HG02938 (cell line): ENCODE measurements around the gene NUDT19.
"Not testable (repeated sequence)": the region's sequence is repeated elsewhere in the genome, so short reads cannot be mapped to it uniquely, and the experiment has no call there.

Source experiments
- ATAC-seq: cut with Tn5 transposase; IDR thresholded peaks from one replicate; pipeline ENCODE4 v1.9.1; 2021; ENCODE audit warnings: mild to moderate bottlenecking, moderate library complexity; ENCODE audit not compliant: unreplicated experiment

NUDT19 gene

DNA sequence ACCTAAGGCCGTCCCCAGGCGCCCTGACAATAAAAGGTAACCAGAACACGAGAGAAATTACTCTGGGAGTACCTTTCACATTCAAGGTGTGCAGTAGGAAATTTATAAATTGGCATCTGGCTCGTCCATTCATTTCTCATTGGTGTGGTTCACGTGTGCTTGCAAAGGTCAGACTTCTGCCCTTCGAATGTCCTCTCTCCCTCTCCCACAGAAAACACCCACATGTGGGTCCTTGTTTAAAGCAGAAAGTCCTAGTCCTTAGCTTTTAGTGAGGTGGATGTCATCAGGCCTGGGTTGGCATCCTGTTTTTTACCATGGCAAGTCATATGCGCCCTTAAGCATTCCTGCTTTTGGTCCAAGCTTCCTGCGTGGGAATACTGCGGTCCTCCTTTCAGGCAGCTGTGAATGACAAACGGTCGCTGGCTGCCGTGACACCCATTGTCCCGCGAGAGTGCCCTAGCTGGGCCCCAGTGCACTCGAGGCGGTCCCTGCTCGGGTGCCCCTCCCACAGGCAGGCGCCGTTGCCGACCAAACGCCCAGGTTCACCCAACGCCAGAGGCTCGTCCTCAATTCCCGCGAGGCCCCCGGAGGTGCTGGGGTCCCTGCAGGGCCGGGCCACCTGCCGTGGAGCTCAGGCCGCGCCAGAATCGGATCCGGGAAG lies at the start of gene NUDT19:
Gene NUDT19 (plus strand): TSS at position 531 of the 661 bp plus-strand sequence. CDS start 140 bp downstream, outside the sequence.
- ATAC-seq: peak; percentile 80

DNA sequence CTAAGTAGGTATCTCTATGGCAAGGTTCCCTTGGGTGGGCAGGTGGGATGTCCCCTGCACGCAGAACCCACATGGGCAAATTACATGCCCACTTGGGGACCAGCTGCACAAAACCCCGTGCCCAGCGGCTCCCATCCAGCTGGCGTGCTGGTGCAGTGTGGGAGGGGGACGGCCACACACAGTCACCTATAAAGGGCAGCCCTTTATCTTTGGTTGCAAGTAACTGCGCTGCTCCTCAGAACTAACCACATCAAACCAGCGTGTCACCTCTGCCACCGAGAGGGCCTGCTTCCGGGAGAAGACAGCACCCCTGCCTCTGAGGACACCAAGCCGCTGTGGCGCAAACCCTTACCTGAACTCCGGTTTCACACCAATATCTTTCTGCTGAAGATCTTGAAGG lies 48.9 kb upstream of the NUDT19 start:
- no peak for ATAC-seq

DNA sequence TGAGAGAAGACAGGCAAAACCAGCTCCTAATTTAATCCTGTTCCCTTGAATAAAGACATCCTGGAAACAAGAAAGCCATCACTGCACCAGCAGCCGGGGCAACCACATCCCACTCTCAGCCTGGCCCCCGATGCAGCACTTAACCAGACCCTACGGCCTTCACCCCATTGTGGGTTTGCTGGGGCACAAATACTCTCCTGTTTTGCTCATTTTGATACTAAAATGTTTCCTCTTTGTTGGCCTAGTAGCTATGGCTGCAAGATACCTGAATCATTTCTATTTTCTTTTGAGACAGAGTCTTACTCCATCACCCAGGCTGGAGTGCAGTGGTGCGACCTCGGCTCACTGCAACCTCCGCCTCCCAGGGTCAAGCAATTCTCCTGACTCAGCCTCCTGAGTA lies 45.1 kb upstream of the NUDT19 start:
- ATAC-seq: no peak

DNA sequence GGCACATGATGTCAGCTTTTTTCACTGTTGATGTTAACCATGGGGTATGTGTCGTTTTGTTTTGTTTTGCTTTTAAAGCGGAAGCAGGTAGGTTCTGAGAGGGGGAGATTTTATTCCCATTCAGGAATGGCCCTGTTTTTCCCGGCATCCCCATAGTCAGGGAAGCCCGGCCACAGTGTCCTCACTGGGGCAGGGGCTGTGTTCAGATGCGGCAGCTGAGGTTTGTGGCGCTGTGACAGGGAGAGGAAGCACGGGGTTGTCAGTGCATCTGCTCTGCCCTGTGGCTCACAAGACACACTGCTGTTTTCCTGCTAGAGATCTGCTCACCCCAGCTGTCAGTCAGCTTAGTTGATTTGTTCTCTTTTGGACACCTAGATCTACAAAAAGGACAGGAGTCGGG lies 44.3 kb upstream of the NUDT19 start:
- no peak for ATAC-seq

DNA sequence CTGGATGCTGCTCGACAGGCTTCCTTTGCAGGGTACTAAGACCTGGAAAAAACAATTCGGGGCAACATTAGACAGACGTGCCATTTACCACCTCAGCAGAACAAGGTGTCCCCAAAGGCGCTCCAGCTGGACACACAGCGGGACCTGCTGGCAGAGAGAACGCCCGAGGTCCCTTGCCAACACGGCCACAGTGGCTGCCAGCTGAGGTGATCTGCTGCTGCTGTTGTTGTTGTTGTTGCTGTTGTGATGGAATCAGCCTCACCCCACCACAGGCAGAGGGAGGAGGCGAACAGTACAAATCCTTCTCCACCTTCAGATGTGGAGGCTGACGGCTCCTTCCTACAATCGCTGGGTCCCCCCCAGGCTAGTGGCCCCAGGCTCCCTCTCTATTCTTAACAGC lies 41.9 kb upstream of the NUDT19 start:
- no peak for ATAC-seq

DNA sequence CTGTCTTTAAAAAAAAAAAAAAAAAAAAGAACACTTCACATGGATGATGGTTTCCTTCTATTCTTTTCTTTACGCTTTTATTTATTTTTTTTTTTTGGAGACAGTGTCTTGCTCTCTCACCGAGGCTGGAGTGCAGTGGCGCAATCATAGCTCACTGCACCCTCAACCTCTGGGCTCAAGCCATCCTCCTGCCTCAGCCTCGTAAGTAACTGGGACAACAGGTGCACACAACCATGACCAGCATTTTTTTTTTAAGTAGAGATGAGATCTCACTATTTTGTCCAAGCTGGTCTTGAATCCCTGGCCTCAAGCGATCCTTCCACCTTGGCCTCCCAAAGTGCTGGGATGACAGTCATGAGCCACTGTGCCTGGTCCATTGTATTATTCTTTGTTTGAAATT lies 41.0 kb upstream of the NUDT19 start:
- ATAC-seq: no peak

DNA sequence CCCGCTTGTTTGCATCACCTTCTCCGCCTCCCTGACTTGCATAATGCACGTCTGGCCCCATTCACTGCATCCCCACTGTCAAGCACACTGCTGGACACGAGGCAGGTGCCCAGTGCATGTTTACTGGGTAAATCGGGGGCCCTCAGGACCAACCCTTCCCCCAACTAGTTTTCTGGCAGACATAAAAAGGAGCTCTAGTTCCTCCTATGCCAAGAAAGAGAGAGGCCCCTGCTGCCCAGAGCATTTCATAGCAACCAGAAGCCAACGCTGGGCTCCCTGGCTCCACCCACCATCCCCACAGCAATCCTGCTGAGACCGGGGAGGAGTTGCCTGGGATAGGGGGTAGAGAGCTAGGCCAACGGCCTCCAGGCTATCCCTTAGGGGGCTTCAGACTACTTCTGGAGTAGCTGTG lies 39.9 kb upstream of the NUDT19 start:
- no peak for ATAC-seq

- ATAC-seq: not testable (repeated sequence)
Observed at GRCh38 chr19:32652331-32652730, 39.3 kb upstream of the NUDT19 start.

DNA sequence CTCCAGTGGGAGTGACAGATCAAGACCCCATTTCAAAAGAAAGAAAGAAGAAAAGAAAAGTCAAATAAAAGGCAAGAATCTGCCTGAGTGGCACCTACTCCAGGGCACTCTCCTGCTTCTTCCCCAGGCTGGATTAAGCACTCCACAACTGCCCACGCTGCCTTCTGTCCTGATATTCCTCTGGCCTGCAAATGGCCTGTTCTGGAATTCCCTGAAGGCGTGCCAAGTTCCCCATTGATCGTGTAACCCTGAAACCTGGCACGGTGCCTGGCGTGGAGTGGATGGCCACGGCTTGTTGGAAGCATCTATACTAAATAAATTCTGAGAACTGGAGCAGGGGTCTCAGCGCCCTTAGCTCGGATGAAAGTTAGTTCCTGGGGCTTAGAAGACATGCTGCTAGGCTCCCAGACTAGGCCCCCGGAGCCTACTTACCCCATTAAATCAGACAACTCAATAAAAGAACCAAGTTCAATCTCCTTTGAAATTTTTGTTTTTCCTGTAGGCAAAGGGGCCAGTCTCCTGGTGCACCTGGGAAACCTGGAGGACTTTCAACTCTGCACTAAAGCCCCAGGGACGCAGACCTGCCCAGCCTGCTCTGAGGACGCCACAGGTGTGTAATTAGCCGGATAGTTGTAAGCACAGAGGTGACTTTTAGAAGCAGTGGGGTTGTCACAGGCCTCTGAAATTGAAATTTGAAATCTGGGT lies 38.6 kb upstream of the NUDT19 start:
- ATAC-seq: no peak

- no peak for ATAC-seq
Observed at GRCh38 chr19:32653599-32653915, 38.1 kb upstream of the NUDT19 start.

DNA sequence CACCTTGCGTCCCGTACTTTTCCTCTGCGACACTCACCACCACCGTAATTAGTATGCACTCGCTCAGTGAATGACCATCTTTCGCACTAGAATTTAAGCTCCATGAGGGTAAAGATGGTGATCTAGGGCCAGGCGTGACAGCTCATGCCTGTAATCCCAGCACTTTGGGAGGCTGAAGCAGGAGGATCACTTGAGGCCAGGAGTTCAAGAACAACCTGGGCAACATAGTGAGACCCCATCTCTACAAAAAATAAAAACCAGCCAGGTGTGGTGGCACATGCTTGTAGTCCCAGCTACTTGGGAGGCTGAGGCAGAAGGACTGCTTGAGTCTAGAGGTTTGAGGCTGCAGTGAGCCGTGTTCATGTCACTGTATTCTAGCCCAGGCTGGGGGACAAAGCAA lies 35.2 kb upstream of the NUDT19 start:
- ATAC-seq: not testable (repeated sequence)

DNA sequence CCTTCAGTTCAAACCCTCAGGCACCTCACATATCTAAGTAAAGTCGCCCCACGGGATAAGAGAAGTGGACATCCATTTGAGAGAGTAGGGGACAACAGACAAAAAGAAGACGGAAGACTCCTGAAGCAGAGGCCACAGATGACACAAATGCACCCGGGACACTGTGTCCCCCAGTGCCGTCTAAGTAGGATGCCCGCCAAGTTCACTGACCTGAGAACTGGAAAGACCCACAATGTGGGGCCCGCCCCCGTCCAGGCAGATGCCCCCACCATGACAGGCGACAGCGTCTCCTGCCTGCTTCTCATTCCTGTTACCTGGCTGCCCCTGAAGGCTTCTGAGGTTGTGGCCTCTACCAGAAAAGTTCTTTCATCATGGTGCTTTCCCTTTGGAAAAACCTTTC lies 33.5 kb upstream of the NUDT19 start:
- ATAC-seq: no peak

DNA sequence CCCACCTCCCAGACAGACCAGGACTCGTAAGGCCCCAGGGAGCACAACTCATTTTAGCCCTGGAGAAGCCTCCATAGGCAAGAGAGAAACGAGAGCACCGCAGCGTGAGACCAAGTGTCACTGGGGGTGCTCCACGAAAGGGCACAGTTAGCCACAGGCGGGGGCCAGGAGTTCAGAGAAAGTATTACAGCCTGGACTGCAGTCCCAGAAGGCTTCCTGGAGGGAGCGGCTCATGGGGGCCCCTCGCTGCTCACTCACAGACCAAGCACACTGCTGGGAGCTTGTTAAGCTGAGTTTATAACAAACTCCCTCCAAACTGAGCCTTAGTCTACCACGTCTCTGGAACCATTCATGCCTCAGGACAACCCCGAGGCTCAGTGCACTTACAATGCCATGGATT lies 33.1 kb upstream of the NUDT19 start:
- ATAC-seq: no peak

DNA sequence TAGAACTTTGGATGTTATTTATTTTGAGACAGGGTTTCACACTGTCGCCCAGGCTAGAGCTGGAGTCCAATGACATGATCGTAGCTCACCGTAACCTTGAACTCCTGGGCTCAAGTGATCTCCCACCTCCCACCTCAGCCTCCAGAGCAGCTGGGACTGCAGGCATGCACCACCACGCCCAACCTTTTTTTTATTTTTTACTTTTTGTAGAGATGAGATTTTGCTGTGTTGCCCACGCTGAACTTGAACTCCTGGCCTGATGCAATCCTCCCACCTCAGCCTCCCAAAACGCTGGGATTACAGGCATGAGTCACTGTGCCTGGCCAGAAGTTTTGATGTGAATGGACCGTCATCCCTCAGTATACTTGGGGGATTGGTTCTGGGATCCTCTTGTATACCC lies 30.3 kb upstream of the NUDT19 start:
- no peak for ATAC-seq

DNA sequence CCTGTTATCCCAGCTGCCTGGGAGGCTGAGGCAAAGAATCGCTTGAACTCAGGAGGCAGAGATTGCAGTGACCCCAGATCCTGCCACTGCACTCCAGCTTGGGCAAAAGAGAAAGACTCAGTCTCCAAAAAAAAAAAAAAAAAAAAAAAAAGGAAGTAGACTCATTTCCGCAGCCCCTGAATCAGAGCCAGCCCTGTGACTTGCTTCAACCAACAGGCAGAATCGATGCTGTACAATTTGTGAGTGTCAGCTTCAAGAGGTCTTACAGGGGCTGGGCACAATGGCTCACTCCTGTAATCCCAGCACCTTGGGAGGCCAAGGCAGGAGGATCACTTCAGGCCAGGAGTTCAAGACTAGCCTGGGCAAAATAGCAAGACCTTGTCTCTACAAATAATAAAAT lies 29.4 kb upstream of the NUDT19 start:
- no peak for ATAC-seq

- no peak for ATAC-seq
Observed at GRCh38 chr19:32666084-32666483, 25.5 kb upstream of the NUDT19 start.

- no peak for ATAC-seq
Observed at GRCh38 chr19:32669310-32669709, 22.3 kb upstream of the NUDT19 start.

GRCh38 chr19:32671883-32672593 lies 19.6 kb upstream of the NUDT19 start:
- no peak for ATAC-seq

GRCh38 chr19:32672841-32673240 lies 18.8 kb upstream of the NUDT19 start:
- ATAC-seq: no peak

DNA sequence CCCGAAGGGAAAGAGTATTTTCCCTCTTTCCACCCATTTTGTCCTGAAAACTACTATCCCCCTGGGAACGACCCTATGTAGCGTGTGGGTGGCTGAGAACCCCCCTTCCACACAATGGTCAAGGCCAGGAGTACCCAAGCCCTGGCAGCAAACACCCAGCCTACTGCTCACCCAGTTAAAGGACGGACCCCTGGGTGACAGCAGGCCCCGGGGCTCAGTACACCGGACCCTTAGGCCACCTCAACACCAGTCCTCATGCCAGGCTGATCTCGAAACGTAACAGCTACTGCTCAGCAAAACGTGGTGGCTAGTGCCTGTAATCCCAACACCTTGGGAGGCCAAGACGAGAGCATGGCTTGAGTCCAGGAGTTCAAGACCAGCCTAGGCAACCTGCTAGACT lies 18.0 kb upstream of the NUDT19 start:
- no peak for ATAC-seq

DNA sequence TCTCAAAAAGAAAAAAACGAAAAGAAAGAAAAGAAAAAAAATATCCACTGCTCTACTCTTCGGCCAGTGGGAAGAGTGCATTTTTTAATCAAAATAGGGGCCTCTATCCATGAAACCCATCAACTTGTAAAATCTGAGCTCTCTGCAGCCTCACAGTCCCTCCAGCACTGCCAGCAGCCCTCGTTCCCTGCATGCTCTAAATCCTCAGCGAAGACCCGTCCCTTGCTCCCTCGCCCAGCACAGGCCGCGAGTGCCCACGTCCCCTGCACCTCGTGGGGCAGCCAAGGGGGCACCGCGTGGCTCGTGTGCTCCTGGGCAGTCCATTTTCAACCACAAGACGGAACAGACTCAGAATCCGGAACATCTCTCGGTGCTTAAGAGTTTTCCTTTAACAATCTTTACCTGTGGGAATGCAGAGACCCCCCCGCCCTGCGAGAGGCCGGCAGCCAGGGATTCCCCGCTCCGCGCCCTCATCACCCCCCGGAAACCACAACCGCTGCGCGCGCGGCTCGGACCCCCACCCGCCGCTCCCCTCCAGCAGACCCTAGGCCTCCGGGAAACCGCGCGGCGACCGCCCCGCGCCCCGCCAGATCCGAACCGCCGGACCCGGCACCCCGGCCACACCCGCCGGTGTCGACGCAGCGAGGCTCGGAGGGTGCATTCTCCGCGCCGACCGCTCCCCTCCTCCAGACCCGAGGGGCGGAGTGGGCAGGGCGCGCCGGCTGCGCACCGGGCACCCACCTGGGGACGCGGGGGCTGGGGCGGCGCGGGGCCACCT lies 17.3 kb upstream of the NUDT19 start:
- no peak for ATAC-seq
